ENCODE data around the gene BMI1.

DNA sequence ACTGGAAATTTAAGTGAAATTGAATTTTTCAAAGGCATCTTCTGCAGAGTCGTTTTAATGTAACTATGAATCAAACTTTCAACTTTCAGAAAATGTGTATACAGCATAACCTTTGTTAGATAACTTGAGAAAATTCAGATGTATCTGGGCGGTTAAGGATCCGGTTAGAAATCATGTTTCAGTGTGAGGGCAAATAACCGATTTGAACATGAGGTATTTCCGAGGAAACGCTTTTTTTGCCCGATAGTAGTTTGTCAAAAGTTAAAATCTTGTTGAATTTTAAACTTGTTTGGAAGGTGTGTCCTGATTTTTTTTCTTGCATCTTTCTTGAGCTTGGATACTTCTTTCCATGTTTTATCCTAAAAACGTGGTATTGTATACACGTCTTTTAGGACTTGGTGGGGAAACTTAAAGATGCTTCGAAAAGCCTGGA is 1.3 kb upstream of the BMI1 start:
- TF ChIP-seq, protein P1, sequence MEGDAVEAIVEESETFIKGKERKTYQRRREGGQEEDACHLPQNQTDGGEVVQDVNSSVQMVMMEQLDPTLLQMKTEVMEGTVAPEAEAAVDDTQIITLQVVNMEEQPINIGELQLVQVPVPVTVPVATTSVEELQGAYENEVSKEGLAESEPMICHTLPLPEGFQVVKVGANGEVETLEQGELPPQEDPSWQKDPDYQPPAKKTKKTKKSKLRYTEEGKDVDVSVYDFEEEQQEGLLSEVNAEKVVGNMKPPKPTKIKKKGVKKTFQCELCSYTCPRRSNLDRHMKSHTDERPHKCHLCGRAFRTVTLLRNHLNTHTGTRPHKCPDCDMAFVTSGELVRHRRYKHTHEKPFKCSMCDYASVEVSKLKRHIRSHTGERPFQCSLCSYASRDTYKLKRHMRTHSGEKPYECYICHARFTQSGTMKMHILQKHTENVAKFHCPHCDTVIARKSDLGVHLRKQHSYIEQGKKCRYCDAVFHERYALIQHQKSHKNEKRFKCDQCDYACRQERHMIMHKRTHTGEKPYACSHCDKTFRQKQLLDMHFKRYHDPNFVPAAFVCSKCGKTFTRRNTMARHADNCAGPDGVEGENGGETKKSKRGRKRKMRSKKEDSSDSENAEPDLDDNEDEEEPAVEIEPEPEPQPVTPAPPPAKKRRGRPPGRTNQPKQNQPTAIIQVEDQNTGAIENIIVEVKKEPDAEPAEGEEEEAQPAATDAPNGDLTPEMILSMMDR (IDR thresholded peaks at IDR 0.05) = no peak
- TF ChIP-seq POLR2A (IDR thresholded peaks at IDR 0.05) = no peak
